ENCODE data around the gene PITPNM3.
A peak's percentile ranks its signal among the peaks of the same experiment; 100 is the strongest.
"Not testable (repeated sequence)": the region's sequence is repeated elsewhere in the genome, so short reads cannot be mapped to it uniquely, and the experiment has no call there.

PITPNM3 gene

GRCh38 chr17:6497496-6498221 is 58.7 kb downstream of the PITPNM3 start:
- no peak for DNase-seq

- DNase-seq, result no peak
Observed at GRCh38 chr17:6496640-6497441, 59.5 kb downstream of the PITPNM3 start.

- peak; percentile 8 for DNase-seq
Observed at GRCh38 chr17:6496116-6496481, 60.3 kb downstream of the PITPNM3 start.

GRCh38 chr17:6495450-6496115 is 60.8 kb downstream of the PITPNM3 start:
- no peak for DNase-seq

- no peak for DNase-seq
Observed at GRCh38 chr17:6494239-6494941, 62.0 kb downstream of the PITPNM3 start.

- DNase-seq, result no peak
Observed at GRCh38 chr17:6492892-6493674, 63.3 kb downstream of the PITPNM3 start.

- no peak for DNase-seq
Observed at GRCh38 chr17:6491071-6491700, 65.2 kb downstream of the PITPNM3 start.

- no peak for DNase-seq
Observed at GRCh38 chr17:6489016-6489550, 67.3 kb downstream of the PITPNM3 start.

GRCh38 chr17:6488008-6488539 is 68.3 kb downstream of the PITPNM3 start:
- no peak for DNase-seq

- DNase-seq, result no peak
Observed at GRCh38 chr17:6487251-6488007, 68.9 kb downstream of the PITPNM3 start.

- DNase-seq, result no peak
Observed at GRCh38 chr17:6485646-6486412, 70.5 kb downstream of the PITPNM3 start.

- DNase-seq, result no peak
Observed at GRCh38 chr17:6483507-6483906, 72.8 kb downstream of the PITPNM3 start.

- not testable (repeated sequence) for DNase-seq
Observed at GRCh38 chr17:6482796-6483195, 73.6 kb downstream of the PITPNM3 start.

- DNase-seq, result no peak
Observed at GRCh38 chr17:6482105-6482455, 74.3 kb downstream of the PITPNM3 start.

GRCh38 chr17:6480303-6480675 is 76.1 kb downstream of the PITPNM3 start:
- no peak for DNase-seq

- no peak for DNase-seq
Observed at GRCh38 chr17:6479622-6480302, 76.6 kb downstream of the PITPNM3 start.

- no peak for DNase-seq
Observed at GRCh38 chr17:6478486-6478885, 77.9 kb downstream of the PITPNM3 start.

- DNase-seq, result no peak
Observed at GRCh38 chr17:6477831-6478383, 78.4 kb downstream of the PITPNM3 start.

- DNase-seq, result no peak
Observed at GRCh38 chr17:6476810-6477179, 79.6 kb downstream of the PITPNM3 start.
